Ammon's horn (tissue), 1 donor: ENCODE results near the gene ABTB2.

Experiments used
- DNase-seq: peaks from one replicate; pipeline ENCODE4 v3.0.0-alpha.2; 2016; ENCODE audit warnings: low spot score

The ABTB2 gene

GRCh38 chr11:34105079-34105956 lies 252.5 kb downstream of the ABTB2 start, which contains the start of gene NAT10:
TSS of gene NAT10 (plus strand) at chr11:34105629. CDS start at chr11:34108226, 2,597 bp downstream.
- DNase-seq: peak; percentile 98

- no peak for DNase-seq
Observed at GRCh38 chr11:34104680-34105078, 253.1 kb downstream of the ABTB2 start.
